ENCODE results near the gene SYTL1.

SYTL1 gene

DNA sequence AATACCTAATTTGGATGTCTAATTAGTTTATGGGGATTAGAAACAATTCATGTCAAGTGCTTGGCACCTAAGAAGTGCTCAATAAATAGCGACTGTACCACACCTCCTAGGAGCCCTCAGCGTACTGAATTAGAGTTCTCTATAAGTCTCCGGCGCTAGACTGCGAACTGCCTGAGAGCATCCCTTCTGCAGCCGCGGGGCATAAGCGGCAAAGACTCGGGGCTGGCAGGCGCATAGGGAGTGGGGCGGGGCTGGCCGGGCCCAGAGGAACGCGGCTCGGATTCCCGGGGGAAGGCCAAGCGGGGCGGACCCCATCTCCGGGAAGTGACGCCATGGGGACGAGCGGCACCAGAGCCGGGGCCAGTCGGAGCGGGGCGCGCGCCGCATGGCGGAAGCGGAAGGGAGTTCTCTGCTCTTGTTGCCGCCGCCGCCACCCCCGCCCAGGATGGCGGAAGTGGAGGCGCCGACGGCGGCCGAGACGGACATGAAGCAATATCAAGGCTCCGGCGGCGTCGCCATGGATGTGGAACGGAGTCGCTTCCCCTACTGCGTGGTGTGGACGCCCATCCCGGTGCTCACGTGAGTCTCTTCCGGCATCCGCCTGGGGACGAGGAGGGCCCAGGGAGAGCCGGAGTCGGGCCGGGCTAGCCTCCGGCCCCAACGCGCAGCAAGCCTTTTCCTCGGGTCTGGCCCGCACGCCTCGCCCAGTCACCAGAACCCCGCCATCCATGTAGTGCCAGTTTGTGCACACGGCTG is 19.8 kb upstream of the SYTL1 start, which contains the start of gene TMEM222:
Gene TMEM222, plus strand, starts transcription at position 351 of the 756 bp plus-strand sequence. Its CDS starts 35 bp downstream, at position 386.
- peak; percentile 96 for DNase-seq (ENCODE audit: low spot score)

- no peak for DNase-seq (ENCODE audit: low spot score)
Observed at GRCh38 chr1:27322569-27323240, 19.1 kb upstream of the SYTL1 start.

DNA sequence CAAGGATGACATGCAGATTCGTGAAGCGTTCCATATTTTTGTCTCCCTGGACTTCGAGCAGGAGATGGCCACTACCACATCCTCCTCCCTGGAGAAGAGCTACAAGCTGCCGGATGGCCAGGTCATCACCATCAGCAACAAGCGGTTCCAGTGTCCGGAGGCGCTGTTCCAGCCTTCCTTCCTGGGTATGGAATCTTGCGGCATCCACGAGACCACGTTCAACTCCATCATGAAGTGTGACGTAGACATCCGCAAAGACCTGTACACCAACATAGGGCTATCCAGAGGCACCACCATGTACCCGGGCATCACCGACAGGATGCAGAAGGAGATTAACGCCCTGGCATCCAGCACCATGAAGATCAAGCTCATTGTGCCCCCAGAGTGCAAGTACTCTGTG is 16.5 kb upstream of the SYTL1 start:
- no peak for DNase-seq (ENCODE audit: low spot score)

DNA sequence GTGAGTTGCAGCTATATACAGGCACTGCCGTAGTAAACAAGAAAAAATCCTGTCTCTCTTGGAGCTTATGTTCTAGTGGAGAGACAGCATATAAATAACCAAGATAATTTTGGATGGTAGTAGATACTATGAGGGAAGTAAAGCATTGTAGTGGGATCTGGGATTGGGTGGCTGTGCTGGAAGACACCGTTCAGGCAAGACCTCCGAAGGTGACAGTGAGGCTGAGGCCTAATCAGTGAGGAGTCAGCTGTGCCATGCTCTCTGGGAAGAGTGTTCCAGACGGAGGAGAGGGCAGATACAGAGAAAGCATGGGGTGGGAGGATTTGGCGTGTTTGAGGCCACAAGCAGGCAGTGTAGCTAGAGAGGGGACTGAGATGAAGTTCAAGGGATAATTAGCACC is 13.9 kb upstream of the SYTL1 start:
- DNase-seq (ENCODE audit: low spot score), result no peak

GRCh38 chr1:27330786-27331185 is 11.0 kb upstream of the SYTL1 start:
- no peak for DNase-seq (ENCODE audit: low spot score)

- no peak for DNase-seq (ENCODE audit: low spot score)
Observed at GRCh38 chr1:27331426-27331825, 10.4 kb upstream of the SYTL1 start.

- DNase-seq (ENCODE audit: low spot score), result no peak
Observed at GRCh38 chr1:27331922-27332321, 9.9 kb upstream of the SYTL1 start.

DNA sequence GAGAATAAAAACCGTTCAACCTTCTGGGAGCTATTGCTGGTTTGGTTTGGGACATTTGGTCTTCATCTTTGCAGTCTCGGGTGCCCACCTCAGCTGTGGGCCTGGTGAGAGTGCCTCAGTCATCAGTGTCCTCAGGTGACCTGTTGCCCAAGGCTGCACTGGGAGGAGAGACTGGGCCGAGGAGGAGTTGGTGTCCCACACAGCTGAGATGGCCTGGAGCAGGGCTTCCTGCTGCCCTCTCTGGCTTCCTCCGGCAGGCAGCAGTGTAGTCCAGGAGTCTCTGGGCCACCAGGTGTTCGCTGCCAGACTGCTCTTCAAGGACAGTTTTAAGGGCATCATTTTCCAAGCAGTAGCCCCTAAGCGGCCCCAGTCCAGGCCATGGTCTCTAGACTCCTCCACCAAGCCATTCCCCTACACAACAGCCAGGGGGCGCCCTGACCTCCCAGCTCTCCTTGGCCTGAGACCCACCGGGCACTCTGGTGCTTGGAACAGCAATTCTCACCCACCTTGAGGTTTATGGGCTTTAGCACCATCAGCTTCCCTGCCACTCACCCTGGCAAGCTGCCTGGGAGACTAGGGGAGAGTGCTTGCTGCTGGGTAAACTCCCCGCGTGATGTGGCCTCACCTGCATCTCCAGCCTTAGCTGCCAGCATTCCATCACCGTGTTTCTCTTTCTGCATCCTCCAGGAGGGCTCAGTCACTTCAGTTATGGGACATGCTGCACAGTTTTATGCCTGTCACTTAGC is 9.1 kb upstream of the SYTL1 start:
- DNase-seq (ENCODE audit: low spot score), result peak; percentile 48

GRCh38 chr1:27333717-27334279 is 8.0 kb upstream of the SYTL1 start:
- DNase-seq (ENCODE audit: low spot score), result no peak

DNA sequence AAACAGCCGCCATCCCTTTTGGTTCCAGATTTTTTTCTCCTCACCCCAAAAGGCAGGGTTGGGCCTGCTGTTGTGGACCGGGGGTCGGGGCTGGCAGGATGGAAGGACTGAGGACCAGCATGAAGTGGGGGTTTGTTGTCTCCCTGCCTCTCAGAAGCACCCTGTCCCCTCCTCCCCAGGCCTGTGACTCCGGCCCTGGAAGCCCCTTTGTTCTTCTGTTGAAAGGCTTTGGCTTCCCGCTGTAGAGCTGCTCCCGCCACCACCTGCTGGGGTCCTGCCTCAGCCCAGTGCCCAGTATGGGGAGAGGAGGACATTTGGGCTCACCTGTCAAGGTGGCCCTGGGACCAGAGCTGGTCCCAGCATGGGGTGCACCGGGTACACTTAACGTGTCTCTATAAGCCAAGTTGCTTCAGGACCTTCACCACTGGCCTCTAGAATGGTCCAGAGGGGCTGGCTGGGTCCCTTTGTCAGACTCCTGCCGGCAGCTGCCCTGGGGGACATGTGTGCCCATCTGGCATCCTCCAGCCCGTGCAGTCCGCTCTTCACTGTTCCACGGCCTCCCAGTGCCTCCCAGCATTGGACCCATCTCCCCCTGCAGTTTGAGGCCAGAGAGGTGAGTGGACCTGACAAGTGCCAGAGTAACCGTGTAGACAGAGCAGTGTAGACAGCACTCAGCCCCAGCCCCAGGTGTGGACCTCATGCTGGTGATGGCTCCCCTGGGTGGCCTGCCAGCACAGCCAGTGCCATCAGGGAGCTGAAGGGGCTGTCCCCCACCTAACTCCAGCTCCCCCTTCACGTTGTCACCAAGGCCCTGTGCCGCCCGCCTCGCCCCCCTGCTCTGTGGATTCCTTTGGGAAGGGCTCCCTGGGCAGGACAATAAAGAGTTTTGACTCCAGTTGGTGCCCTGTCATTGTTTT is 6.1 kb upstream of the SYTL1 start:
- DNase-seq (ENCODE audit: low spot score), result no peak

DNA sequence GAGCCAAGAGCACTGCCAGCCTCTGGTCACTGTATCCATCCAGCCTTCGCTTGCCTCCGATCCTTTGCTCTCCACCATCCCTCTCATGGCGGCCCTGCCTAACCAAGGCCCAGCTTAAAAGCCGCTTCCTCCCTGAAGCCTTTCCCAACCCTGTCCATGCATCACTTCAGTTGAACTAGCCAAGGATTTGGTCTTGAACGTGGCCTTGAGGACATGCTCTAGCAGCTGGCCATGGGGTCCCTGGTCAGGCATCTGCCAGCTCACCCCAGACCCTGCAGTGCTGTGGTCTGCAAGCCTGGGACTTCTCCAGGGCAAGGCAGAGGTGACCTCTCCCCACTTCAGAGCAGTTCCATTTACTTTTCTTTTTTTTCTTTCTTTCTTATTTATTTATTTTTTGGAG is 5.1 kb upstream of the SYTL1 start:
- no peak for DNase-seq (ENCODE audit: low spot score)

GRCh38 chr1:27338751-27339150 is 3.1 kb upstream of the SYTL1 start:
- DNase-seq (ENCODE audit: low spot score), result no peak

DNA sequence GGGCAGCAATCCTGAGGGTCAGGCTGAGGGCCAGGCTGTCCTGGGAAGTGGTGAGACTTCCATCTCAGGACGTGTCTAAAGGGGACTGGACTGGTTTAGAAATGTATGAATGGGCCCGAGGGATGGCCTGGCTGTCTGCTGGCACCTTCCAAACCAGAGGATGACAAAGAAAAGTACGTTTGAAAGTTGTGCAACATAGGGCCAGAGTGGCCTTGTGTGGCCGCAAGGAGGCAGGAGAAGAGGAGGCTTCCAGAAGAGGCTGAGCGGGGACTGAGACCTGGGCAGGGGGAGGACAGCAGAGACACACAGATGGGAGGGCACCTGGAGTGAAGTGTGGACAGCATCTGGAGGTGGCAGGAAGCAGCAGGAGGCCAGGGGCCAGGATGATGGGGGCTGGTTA is 2.6 kb upstream of the SYTL1 start:
- DNase-seq (ENCODE audit: low spot score), result no peak

- DNase-seq (ENCODE audit: low spot score), result peak; percentile 51
Observed at GRCh38 chr1:27342391-27342777, 562 bp downstream of the SYTL1 start.

DNA sequence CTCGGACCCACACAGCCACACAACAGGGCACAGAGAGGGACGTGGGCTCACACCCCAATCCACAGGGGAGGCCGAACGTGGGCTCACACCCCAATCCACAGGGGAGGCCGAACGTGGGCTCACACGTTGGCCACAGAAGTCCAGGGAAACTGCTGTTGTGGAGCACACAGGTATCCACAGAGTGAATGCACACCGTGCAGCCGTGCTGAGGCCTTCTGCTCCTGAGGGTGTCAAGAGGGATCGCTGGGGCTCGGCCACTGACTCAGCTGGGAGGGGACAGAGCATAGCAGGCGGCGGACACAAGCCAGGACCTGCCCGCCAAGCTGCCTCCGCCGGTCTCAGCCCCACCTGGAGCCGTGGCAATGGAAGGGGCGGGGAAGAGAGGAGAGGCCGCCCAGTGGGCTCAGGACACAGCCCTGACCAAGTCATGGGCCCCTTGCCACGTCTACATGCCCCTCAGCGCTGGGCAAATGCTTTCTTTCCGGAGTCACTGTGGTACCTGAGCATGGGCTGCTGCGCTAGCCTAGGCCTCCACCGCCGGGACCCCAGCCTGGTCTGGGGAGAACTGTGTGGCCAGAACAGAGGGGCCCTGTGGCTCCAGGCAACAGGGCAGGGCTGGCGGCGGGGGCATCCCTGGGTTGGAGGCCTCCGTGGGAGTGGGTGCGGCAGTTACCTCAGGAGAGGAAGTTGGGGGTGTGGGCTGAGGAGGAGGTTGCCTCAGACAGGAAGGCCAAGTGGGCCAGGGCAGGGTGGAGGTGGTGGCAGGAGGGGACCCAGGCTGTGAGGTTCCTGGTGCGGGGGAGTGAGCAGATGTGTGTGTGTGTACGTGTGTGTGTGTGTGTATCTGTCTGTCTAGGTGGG is 1.2 kb downstream of the SYTL1 start:
- peak; percentile 89 for DNase-seq (ENCODE audit: low spot score)

GRCh38 chr1:27343639-27344025 is 1.8 kb downstream of the SYTL1 start:
- DNase-seq (ENCODE audit: low spot score), result no peak

DNA sequence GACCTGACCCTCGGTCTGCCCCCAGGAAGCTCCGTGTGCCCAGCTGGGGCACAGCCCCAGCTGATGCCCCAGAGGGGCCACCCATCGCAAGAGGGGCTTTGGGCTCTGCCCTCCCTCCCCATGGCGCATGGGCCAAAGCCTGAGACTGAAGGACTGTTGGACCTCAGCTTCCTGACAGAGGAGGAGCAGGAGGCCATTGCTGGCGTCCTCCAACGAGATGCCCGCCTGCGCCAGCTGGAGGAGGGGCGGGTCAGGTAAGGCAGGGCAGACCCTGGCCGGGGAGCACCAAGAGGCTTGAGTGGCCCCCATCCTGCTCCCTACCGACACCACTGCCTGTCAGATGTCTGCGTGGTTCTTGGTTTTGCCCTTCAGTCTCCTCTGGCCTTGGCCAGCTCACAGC is 3.5 kb downstream of the SYTL1 start:
- no peak for DNase-seq (ENCODE audit: low spot score)

- DNase-seq (ENCODE audit: low spot score), result no peak
Observed at GRCh38 chr1:27346357-27346756, 4.5 kb downstream of the SYTL1 start.

GRCh38 chr1:27346991-27347624 is 5.3 kb downstream of the SYTL1 start:
- DNase-seq (ENCODE audit: low spot score), result no peak

Data from CD4-positive, alpha-beta T cell treated with Interleukin-6 at 100 ng/mL for 8 hours (primary cell).